H9 (cell line): ENCODE data around the gene CDH4. TPM values are rescaled to one million over a fixed set of nuclear protein-coding genes. Genes with fewer than 3 reads are reported as not detected.

Experiments used
- DNase-seq: peaks from one replicate; pipeline ENCODE4 v3.0.0-alpha.2; 2017
- H2AFZ ChIP-seq: one replicate; pipeline ENCODE4 v1.6.1; 2013; ENCODE audit warnings: mild to moderate bottlenecking, low read length, control low read depth, moderate library complexity
- H2AK5ac ChIP-seq: 2 replicates; pipeline ENCODE4 v1.6.1; 2013; ENCODE audit warnings: low read length, control low read depth, mixed read lengths; ENCODE audit not compliant: insufficient read length
- H2BK120ac ChIP-seq: one replicate; pipeline ENCODE4 v1.6.1; 2013; ENCODE audit warnings: low read depth, mild to moderate bottlenecking, low read length, control low read depth, inconsistent platforms; ENCODE audit not compliant: poor library complexity, severe bottlenecking
- H2BK12ac ChIP-seq: 2 replicates; pipeline ENCODE4 v1.6.1; 2013; ENCODE audit warnings: low read length, control low read depth, mixed read lengths, low read depth; ENCODE audit not compliant: insufficient read length
- H2BK15ac ChIP-seq: 2 replicates; pipeline ENCODE4 v1.6.1; 2013; ENCODE audit warnings: low read depth, low read length, control low read depth
- H2BK20ac ChIP-seq: one replicate; pipeline ENCODE4 v1.6.1; 2013; ENCODE audit warnings: low read depth, mild to moderate bottlenecking, low read length, control low read depth, inconsistent platforms; ENCODE audit not compliant: poor library complexity, severe bottlenecking
- H2BK5ac ChIP-seq: 2 replicates; pipeline ENCODE4 v1.6.1; 2013; ENCODE audit warnings: low read length, control low read depth, mixed read lengths; ENCODE audit not compliant: insufficient read length
- H3K14ac ChIP-seq: 2 replicates; pipeline ENCODE4 v1.6.1; 2013; ENCODE audit warnings: low read length, control low read depth; ENCODE audit not compliant: insufficient read depth
- H3K18ac ChIP-seq: 2 replicates; pipeline ENCODE4 v1.6.1; 2013; ENCODE audit warnings: low read depth, mild to moderate bottlenecking, mixed read lengths, low read length, control low read depth; ENCODE audit not compliant: insufficient read length
- H3K23ac ChIP-seq: 2 replicates; pipeline ENCODE4 v1.6.1; 2013; ENCODE audit warnings: low read length, control low read depth, mixed read lengths, low read depth; ENCODE audit not compliant: insufficient read length
- H3K23me2 ChIP-seq: 2 replicates; pipeline ENCODE4 v1.6.1; 2013; ENCODE audit warnings: low read depth, mild to moderate bottlenecking, mixed read lengths, low read length, control low read depth; ENCODE audit not compliant: insufficient read length, poor library complexity, severe bottlenecking
- H3K27ac ChIP-seq: 2 replicates; pipeline ENCODE4 v1.5.1; 2013; ENCODE audit warnings: low read length, control low read depth, mixed read lengths, low read depth; ENCODE audit not compliant: insufficient read length
- H3K27me3 ChIP-seq: 2 replicates; pipeline ENCODE4 v1.6.1; 2013; ENCODE audit warnings: low read length, control low read depth, inconsistent platforms; ENCODE audit not compliant: insufficient read depth
- H3K4ac ChIP-seq: 2 replicates; pipeline ENCODE4 v1.6.1; 2013; ENCODE audit warnings: low read depth, mild to moderate bottlenecking, control low read depth, inconsistent platforms, low read length, moderate library complexity
- H3K4me1 ChIP-seq: 2 replicates; pipeline ENCODE4 v1.6.1; 2013; ENCODE audit warnings: low read length, control low read depth, inconsistent platforms; ENCODE audit not compliant: insufficient read depth
- H3K4me2 ChIP-seq: 2 replicates; pipeline ENCODE4 v1.6.1; 2013; ENCODE audit warnings: low read length, control low read depth, mixed read lengths; ENCODE audit not compliant: insufficient read length, insufficient read depth
- H3K56ac ChIP-seq: 2 replicates; pipeline ENCODE4 v1.6.1; 2013; ENCODE audit warnings: low read depth, mild to moderate bottlenecking, mixed read lengths, low read length, control low read depth; ENCODE audit not compliant: insufficient read length
- H3K79me1 ChIP-seq: 2 replicates; pipeline ENCODE4 v1.6.1; 2013; ENCODE audit warnings: low read depth, mild to moderate bottlenecking, moderate library complexity, low read length, control low read depth, inconsistent platforms; ENCODE audit not compliant: insufficient read depth, poor library complexity, severe bottlenecking
- H3K79me2 ChIP-seq: 2 replicates; pipeline ENCODE4 v1.6.1; 2013; ENCODE audit warnings: low read length, control low read depth, inconsistent platforms; ENCODE audit not compliant: insufficient read depth
- H3K9ac ChIP-seq: 2 replicates; pipeline ENCODE4 v1.6.1; 2013; ENCODE audit warnings: low read length, control low read depth, mixed read lengths; ENCODE audit not compliant: insufficient read length; ENCODE audit errors: extremely low read depth
- H3K9me3 ChIP-seq: one replicate; pipeline ENCODE4 v1.6.1; 2013; ENCODE audit warnings: low read depth, low read length, inconsistent platforms; ENCODE audit not compliant: control insufficient read depth
- H3T11ph ChIP-seq: one replicate; pipeline ENCODE4 v1.6.1; 2013; ENCODE audit warnings: mild to moderate bottlenecking, low read length, control low read depth, inconsistent platforms
- H4K20me1 ChIP-seq: one replicate; pipeline ENCODE4 v1.6.1; 2013; ENCODE audit not compliant: control insufficient read depth, insufficient read length, insufficient read depth
- H4K5ac ChIP-seq: 2 replicates; pipeline ENCODE4 v1.6.1; 2013; ENCODE audit warnings: low read depth, mild to moderate bottlenecking, mixed read lengths, low read length, control low read depth; ENCODE audit not compliant: insufficient read length
- H4K8ac ChIP-seq: replicated peaks from 2 replicates; pipeline ENCODE4 v1.6.1; 2013; ENCODE audit warnings: low read length, control low read depth, mixed read lengths, low read depth; ENCODE audit not compliant: insufficient read length
- H4K91ac ChIP-seq: 2 replicates; pipeline ENCODE4 v1.6.1; 2013; ENCODE audit warnings: low read depth, mild to moderate bottlenecking, moderate library complexity, mixed read lengths, low read length, control low read depth; ENCODE audit not compliant: insufficient read length
- H3K27ac Mint-ChIP-seq, 3 experiments: 2 replicates in 2 of 3; 3 replicates in 1 of 3; pipeline ENCODE4 v1.8.0; 2020 to 2021; ENCODE audit warnings: mixed read lengths in 3 of 3, mild to moderate bottlenecking in 1 of 3, moderate library complexity in 1 of 3
- H3K27me3 Mint-ChIP-seq: 2 replicates; pipeline ENCODE4 v1.8.0; 2021; ENCODE audit warnings: low read depth, mild to moderate bottlenecking, moderate library complexity, mixed read lengths
- H3K36me3 Mint-ChIP-seq, 3 experiments: 2 replicates in 2 of 3; 3 replicates in 1 of 3; pipeline ENCODE4 v1.8.0; 2020 to 2021; ENCODE audit warnings: low read depth in 3 of 3, mixed read lengths in 3 of 3; ENCODE audit not compliant: insufficient read depth in 1 of 3
- H3K4me1 Mint-ChIP-seq, 2 experiments: 2 replicates each; pipeline ENCODE4 v1.8.0; 2020; ENCODE audit warnings: mixed read lengths in 2 of 2
- H3K4me3 Mint-ChIP-seq, 2 experiments: 2 replicates in 1 of 2; 3 replicates in 1 of 2; pipeline ENCODE4 v1.8.0; 2020 to 2021; ENCODE audit warnings: mild to moderate bottlenecking in 2 of 2, mixed read lengths in 2 of 2, moderate library complexity in 1 of 2
- H3K9me3 Mint-ChIP-seq, 2 experiments: 2 replicates in 1 of 2; 3 replicates in 1 of 2; pipeline ENCODE4 v1.8.0; 2020; ENCODE audit warnings: mild to moderate bottlenecking in 2 of 2, mixed read lengths in 2 of 2, moderate library complexity in 1 of 2
- CTCF ChIP-seq: fragments of 200-600 bp; sonication (generic); conservative IDR thresholded peaks from 3 replicates; pipeline ENCODE4 v1.8.0; 2021; ENCODE audit warnings: antibody characterized with exemption, mild to moderate bottlenecking
- WGBS: extraction: QIAGEN DNeasy Blood & Tissue Kit; methylation state at CpG from one replicate; pipeline ENCODE4 v1.1.7; 2013; ENCODE audit warnings: missing lambda C conversion rate, low lambda C conversion rate, mixed read lengths; ENCODE audit not compliant: insufficient read length; ENCODE audit errors: extremely low coverage; 5-methylcytosine and 5-hydroxymethylcytosine counted together
- total RNA-seq: library from RNA; stranded (reverse); gene quantifications from 2 replicates; pipeline ENCODE4 v1.2.1, GENCODE V29; 2021

The CDH4 gene
- total RNA-seq, 1 experiment from 2014 or later: 3.0 TPM

- no peaks in the 10 kb centered on the region for H3K79me2 ChIP-seq
- H2BK120ac ChIP-seq: no peak overlapping the region
- H4K91ac ChIP-seq: no peak overlapping the region
- no peak overlapping the region for H2BK12ac ChIP-seq
- TF ChIP-seq CTCF: no peak
- H2BK15ac ChIP-seq: no peak overlapping the region
- no peak overlapping the region for H3K18ac ChIP-seq
- H3K79me1 ChIP-seq: no peaks in the 10 kb centered on the region
- Mint-ChIP-seq H3K27ac (peak overlapping the region in 1 of 3 experiments; percentile 92; a peak in 4 of 7 replicates), H3K9me3 (no peaks in the 10 kb centered on the region), H3K27me3 (peaks cover 23% of the 10 kb centered on the region), H3K36me3 (no peaks in the 10 kb centered on the region), H3K4me1 (peaks cover 14 to 15% of the 10 kb centered on the region in 2 experiments), H3K4me3 (no peak overlapping the region)
- no peaks in the 10 kb centered on the region; the same call in 1 of the 2 replicates for H3K27me3 ChIP-seq
- no peak overlapping the region; the same call in 1 of the 2 replicates for H3K14ac ChIP-seq
- H2AK5ac ChIP-seq: no peak overlapping the region
- no peak overlapping the region for H3K27ac ChIP-seq
- H2AFZ ChIP-seq: no peak overlapping the region
- WGBS: no CpG with 5 or more reads among the region's 25 CpGs
- no peak overlapping the region for H2BK5ac ChIP-seq
- no peaks in the 10 kb centered on the region for H3K23me2 ChIP-seq
- no peak overlapping the region for H4K5ac ChIP-seq
- no peak overlapping the region for H4K8ac ChIP-seq
- peaks cover 2% of the 10 kb centered on the region for H4K20me1 ChIP-seq
- H3K4me2 ChIP-seq: no peak overlapping the region
- no peak overlapping the region for H3K9ac ChIP-seq
- no peaks in the 10 kb centered on the region for H3K9me3 ChIP-seq
- no peak for DNase-seq
- H3K4me1 ChIP-seq: peaks cover 1% of the 10 kb centered on the region
- no peak overlapping the region for H2BK20ac ChIP-seq
- no peak overlapping the region for H3K23ac ChIP-seq
- no peak overlapping the region for H3K56ac ChIP-seq
- no peak overlapping the region for H3K4ac ChIP-seq
- no peak overlapping the region for H3T11ph ChIP-seq
Measured at GRCh38 chr20:61757678-61758563, 505.9 kb downstream of the CDH4 start.
